ELF-1 (cell line): ENCODE data around the gene PLEKHA6.
"Not testable (repeated sequence)": the region's sequence is repeated elsewhere in the genome, so short reads cannot be mapped to it uniquely, and the experiment has no call there.

Experiments
- DNase-seq: peaks from one replicate; pipeline ENCODE4 v3.0.0-alpha.2; 2016; ENCODE audit warnings: low read depth, low spot score

PLEKHA6 gene

GRCh38 chr1:204336421-204337035, 23.2 kb downstream of the PLEKHA6 start:
- no peak for DNase-seq

GRCh38 chr1:204335533-204335932, 24.2 kb downstream of the PLEKHA6 start:
- DNase-seq, result no peak

GRCh38 chr1:204335085-204335484, 24.6 kb downstream of the PLEKHA6 start:
- no peak for DNase-seq

- DNase-seq, result no peak
Measured at GRCh38 chr1:204334455-204334854, 25.3 kb downstream of the PLEKHA6 start.

GRCh38 chr1:204333427-204333826, 26.3 kb downstream of the PLEKHA6 start:
- DNase-seq, result no peak

GRCh38 chr1:204331847-204332487, 27.8 kb downstream of the PLEKHA6 start:
- DNase-seq, result no peak

GRCh38 chr1:204331275-204331674, 28.5 kb downstream of the PLEKHA6 start:
- no peak for DNase-seq

- not testable (repeated sequence) for DNase-seq
Measured at GRCh38 chr1:204327870-204328269, 31.9 kb downstream of the PLEKHA6 start.

- no peak for DNase-seq
Measured at GRCh38 chr1:204327359-204327758, 32.4 kb downstream of the PLEKHA6 start.

- no peak for DNase-seq
Measured at GRCh38 chr1:204326771-204327300, 32.9 kb downstream of the PLEKHA6 start.

- no peak for DNase-seq
Measured at GRCh38 chr1:204325944-204326343, 33.8 kb downstream of the PLEKHA6 start.

GRCh38 chr1:204323887-204324286, 35.8 kb downstream of the PLEKHA6 start:
- DNase-seq, result no peak

- DNase-seq, result no peak
Measured at GRCh38 chr1:204322339-204322868, 37.3 kb downstream of the PLEKHA6 start.

- DNase-seq, result no peak
Measured at GRCh38 chr1:204321665-204322064, 38.1 kb downstream of the PLEKHA6 start.

GRCh38 chr1:204321051-204321450, 38.7 kb downstream of the PLEKHA6 start:
- DNase-seq, result no peak

- peak; percentile 65 for DNase-seq
Measured at GRCh38 chr1:204320382-204320804, 39.3 kb downstream of the PLEKHA6 start.

- DNase-seq, result no peak
Measured at GRCh38 chr1:204319462-204319861, 40.3 kb downstream of the PLEKHA6 start.

GRCh38 chr1:204319027-204319426, 40.7 kb downstream of the PLEKHA6 start:
- no peak for DNase-seq

- DNase-seq, result no peak
Measured at GRCh38 chr1:204318324-204318723, 41.4 kb downstream of the PLEKHA6 start.

- peak; percentile 87 for DNase-seq
Measured at GRCh38 chr1:204317170-204317569, 42.6 kb downstream of the PLEKHA6 start.

GRCh38 chr1:204316164-204316563, 43.6 kb downstream of the PLEKHA6 start:
- DNase-seq, result no peak

GRCh38 chr1:204314893-204315658, 44.7 kb downstream of the PLEKHA6 start:
- no peak for DNase-seq
